Activated naive CD4-positive, alpha-beta T cell treated with anti-CD3 and anti-CD28 coated beads, Interleukin-2, amount 10 ng/mL, durations not matched to agents 7 days and 5 days (primary cell): ENCODE measurements around the gene CHCHD2.
"Not testable (repeated sequence)": the region's sequence is repeated elsewhere in the genome, so short reads cannot be mapped to it uniquely, and the experiment has no call there.

Experiments
- CTCF ChIA-PET: fragments of 350-600 bp; sonication (Branson Sonifier 250); formaldehyde crosslinking; loops from one replicate; lab custom pipeline; 2021; ENCODE audit warnings: antibody characterized with exemption; lab: Charles Lee
- DNase-seq: peaks from one replicate; pipeline ENCODE4 v3.0.0-alpha.2; 2020
- H3K27ac Mint-ChIP-seq: one replicate; pipeline ENCODE4 v1.8.0; 2021; ENCODE audit warnings: mild to moderate bottlenecking, moderate library complexity, mixed read lengths
- H3K27me3 Mint-ChIP-seq: one replicate; pipeline ENCODE4 v1.8.0; 2021; ENCODE audit warnings: mild to moderate bottlenecking, mixed read lengths
- H3K36me3 Mint-ChIP-seq: one replicate; pipeline ENCODE4 v1.8.0; 2021; ENCODE audit warnings: mixed read lengths
- H3K4me1 Mint-ChIP-seq: one replicate; pipeline ENCODE4 v1.8.0; 2021; ENCODE audit warnings: mixed read lengths
- H3K4me3 Mint-ChIP-seq: one replicate; pipeline ENCODE4 v1.8.0; 2021; ENCODE audit warnings: mild to moderate bottlenecking, moderate library complexity, mixed read lengths
- H3K9me3 Mint-ChIP-seq: one replicate; pipeline ENCODE4 v1.8.0; 2021; ENCODE audit warnings: mixed read lengths

Gene CHCHD2

GRCh38 chr7:56106108-56107073, at the start of gene CHCHD2:
TSS of gene CHCHD2 (minus strand) at chr7:56106476. CDS start at chr7:56106413, 63 bp downstream.
- Mint-ChIP-seq H3K27me3 (no peaks in the 10 kb centered on the region), H3K9me3 (peaks cover 8% of the 10 kb centered on the region), H3K4me1 (peaks cover 46% of the 10 kb centered on the region), H3K36me3 (peaks cover 40% of the 10 kb centered on the region), H3K4me3 (peak within 1 kb of the TSS; percentile 97), H3K27ac (peak within 1 kb of the TSS; percentile 97)
- CTCF ChIA-PET = no interaction called here
- peak; percentile 97 for DNase-seq

- H3K27me3 Mint-ChIP-seq, H3K36me3 Mint-ChIP-seq, CTCF ChIA-PET, H3K4me3 Mint-ChIP-seq, H3K4me1 Mint-ChIP-seq, DNase-seq, H3K9me3 Mint-ChIP-seq, H3K27ac Mint-ChIP-seq: not testable (repeated sequence)
Measured at GRCh38 chr7:56131062-56131461, 24.8 kb upstream of the CHCHD2 start.

- H3K36me3 Mint-ChIP-seq = no peaks in the 10 kb centered on the region
- CTCF ChIA-PET = no interaction called here
- H3K27me3 Mint-ChIP-seq = no peaks in the 10 kb centered on the region
- H3K27ac Mint-ChIP-seq = no peak overlapping the region
- H3K9me3 Mint-ChIP-seq = no peaks in the 10 kb centered on the region
- no peak for DNase-seq
- H3K4me3 Mint-ChIP-seq = no peak overlapping the region
- H3K4me1 Mint-ChIP-seq = no peaks in the 10 kb centered on the region
Measured at GRCh38 chr7:56127241-56127975, 21.1 kb upstream of the CHCHD2 start.

- CTCF ChIA-PET = no interaction called here
- no peak overlapping the region for H3K27ac Mint-ChIP-seq
- no peaks in the 10 kb centered on the region for H3K9me3 Mint-ChIP-seq
- no peaks in the 10 kb centered on the region for H3K36me3 Mint-ChIP-seq
- no peak overlapping the region for H3K4me3 Mint-ChIP-seq
- DNase-seq = no peak
- no peaks in the 10 kb centered on the region for H3K27me3 Mint-ChIP-seq
- H3K4me1 Mint-ChIP-seq = no peaks in the 10 kb centered on the region
Measured at GRCh38 chr7:56125831-56126230, 19.6 kb upstream of the CHCHD2 start.

GRCh38 chr7:56124981-56125380, 18.7 kb upstream of the CHCHD2 start:
- no peak for DNase-seq
- Mint-ChIP-seq H3K4me1 (no peaks in the 10 kb centered on the region), H3K9me3 (no peaks in the 10 kb centered on the region), H3K27ac (no peak overlapping the region), H3K4me3 (no peak overlapping the region), H3K36me3 (no peaks in the 10 kb centered on the region), H3K27me3 (no peaks in the 10 kb centered on the region)
- CTCF ChIA-PET = no interaction called here

- Mint-ChIP-seq H3K36me3 (no peaks in the 10 kb centered on the region), H3K9me3 (no peaks in the 10 kb centered on the region), H3K27ac (no peak overlapping the region), H3K27me3 (peaks cover 10% of the 10 kb centered on the region), H3K4me1 (no peaks in the 10 kb centered on the region), H3K4me3 (no peak overlapping the region)
- DNase-seq = no peak
- CTCF ChIA-PET = interaction anchor here (0.6 kb wide), 1 partner anchor 48 kb away, joined by 3 read pairs; no protein-coding TSS in a partner anchor
Measured at GRCh38 chr7:56121440-56121839, 15.2 kb upstream of the CHCHD2 start.

- no peak for DNase-seq
- H3K9me3 Mint-ChIP-seq = no peaks in the 10 kb centered on the region
- CTCF ChIA-PET = no interaction called here
- H3K4me1 Mint-ChIP-seq = no peaks in the 10 kb centered on the region
- H3K4me3 Mint-ChIP-seq = no peak within 1 kb of the TSS
- no peaks in the 10 kb centered on the region for H3K36me3 Mint-ChIP-seq
- no peak within 1 kb of the TSS for H3K27ac Mint-ChIP-seq
- H3K27me3 Mint-ChIP-seq = peaks cover 33% of the 10 kb centered on the region
Measured at GRCh38 chr7:56115852-56116538, 9.7 kb upstream of the CHCHD2 start, which contains the start of gene NUPR2. TSS of gene NUPR2 (minus strand) at chr7:56116417. CDS start at chr7:56116314, 103 bp downstream.

- H3K4me3 Mint-ChIP-seq, H3K27ac Mint-ChIP-seq, DNase-seq, H3K9me3 Mint-ChIP-seq, CTCF ChIA-PET, H3K36me3 Mint-ChIP-seq: not testable (repeated sequence)
- Mint-ChIP-seq H3K4me1 (peaks cover 12% of the 10 kb centered on the region), H3K27me3 (peaks cover 29% of the 10 kb centered on the region)
Measured at GRCh38 chr7:56112244-56112643, 6.0 kb upstream of the CHCHD2 start.

GRCh38 chr7:56110611-56111010, 4.3 kb upstream of the CHCHD2 start:
- DNase-seq = peak; percentile 36
- CTCF ChIA-PET = no interaction called here
- H3K4me1 Mint-ChIP-seq = peaks cover 25% of the 10 kb centered on the region
- peaks cover 15% of the 10 kb centered on the region for H3K36me3 Mint-ChIP-seq
- H3K27ac Mint-ChIP-seq = no peak overlapping the region
- peaks cover 14% of the 10 kb centered on the region for H3K27me3 Mint-ChIP-seq
- H3K9me3 Mint-ChIP-seq = peaks cover 8% of the 10 kb centered on the region
- H3K4me3 Mint-ChIP-seq = no peak overlapping the region

- Mint-ChIP-seq H3K9me3 (peaks cover 8% of the 10 kb centered on the region), H3K4me1 (peaks cover 44% of the 10 kb centered on the region), H3K36me3 (peaks cover 34% of the 10 kb centered on the region), H3K4me3 (peak overlapping the region; percentile 22), H3K27ac (peak overlapping the region; percentile 97), H3K27me3 (peaks cover under 1% of the 10 kb centered on the region)
- CTCF ChIA-PET = no interaction called here
- no peak for DNase-seq
Measured at GRCh38 chr7:56107954-56108258, 1.6 kb upstream of the CHCHD2 start.

- peak; percentile 50 for DNase-seq
- CTCF ChIA-PET = no interaction called here
- peak overlapping the region; percentile 97 for H3K4me3 Mint-ChIP-seq
- H3K36me3 Mint-ChIP-seq = peaks cover 49% of the 10 kb centered on the region
- peaks cover 8% of the 10 kb centered on the region for H3K9me3 Mint-ChIP-seq
- no peaks in the 10 kb centered on the region for H3K27me3 Mint-ChIP-seq
- H3K27ac Mint-ChIP-seq = peak overlapping the region; percentile 97
- peaks cover 43% of the 10 kb centered on the region for H3K4me1 Mint-ChIP-seq
Measured at GRCh38 chr7:56105508-56105907, 768 bp downstream of the CHCHD2 start.

GRCh38 chr7:56104138-56104537, 2.1 kb downstream of the CHCHD2 start:
- not testable (repeated sequence) for H3K27me3 Mint-ChIP-seq, DNase-seq, H3K9me3 Mint-ChIP-seq, H3K4me3 Mint-ChIP-seq, H3K27ac Mint-ChIP-seq
- peaks cover 41% of the 10 kb centered on the region for H3K4me1 Mint-ChIP-seq
- H3K36me3 Mint-ChIP-seq = peaks cover 58% of the 10 kb centered on the region
- CTCF ChIA-PET = interaction anchor here (1.3 kb wide), 1 partner anchor 97 kb away, joined by 3 read pairs; no protein-coding TSS in a partner anchor

GRCh38 chr7:56099653-56100052, 6.6 kb downstream of the CHCHD2 start:
- Mint-ChIP-seq H3K36me3 (peaks cover 38% of the 10 kb centered on the region), H3K4me3 (no peak overlapping the region), H3K27me3 (no peaks in the 10 kb centered on the region), H3K9me3 (no peaks in the 10 kb centered on the region), H3K27ac (no peak overlapping the region), H3K4me1 (peaks cover 15% of the 10 kb centered on the region)
- CTCF ChIA-PET = no interaction called here
- no peak for DNase-seq
